HepG2 (cell line): ENCODE results near the gene H2AZ2. TPM values are rescaled to one million over a fixed set of nuclear protein-coding genes. Genes with fewer than 3 reads are reported as not detected.

Experiments used
- ATAC-seq: fragments of 200-7000 bp; cut with Tn5 transposase; 3 replicates; pipeline ENCODE4 v1.9.1; 2020; ENCODE audit warnings: mild to moderate bottlenecking, moderate library complexity
- BruUV-seq: library from RNA; stranded (reverse); fragments of 400-500 nt; replicated peaks from 2 replicates; lab custom pipeline; 2021; lab: Mats Ljungman, UMichigan
- CTCF ChIA-PET: fragments of 300-600 bp; formaldehyde crosslinking; extraction: SDS; loops from one replicate; lab custom pipeline; 2021; ENCODE audit warnings: low total read pairs, inconsistent platforms, low intra/inter-chr PET ratio; lab: Yijun Ruan, JAX
- POLR2A ChIA-PET: fragments of 350-600 bp; sonication (Branson Sonifier 250); formaldehyde crosslinking; loops from one replicate; lab custom pipeline; 2020; ENCODE audit warnings: antibody characterized with exemption, inconsistent platforms; lab: Yijun Ruan, JAX
- DNase-seq: peaks from one replicate; pipeline ENCODE4 v3.0.0-alpha.2; 2015; ENCODE audit warnings: low spot score
- FAIRE-seq: peaks from 3 replicates; lab custom pipeline; 2011; peaks lifted over from hg19 to GRCh38; lab: Jason Lieb, UNC
- H2AFZ ChIP-seq: one replicate; pipeline ENCODE4 v1.6.1; 2011; ENCODE audit warnings: low read length, inconsistent platforms
- H3K27ac ChIP-seq: fragments of 300-600 bp; 3 replicates; pipeline ENCODE4 v1.8.0; 2011; ENCODE audit warnings: mixed run types, mild to moderate bottlenecking, mixed read lengths, low read length, inconsistent platforms; ENCODE audit not compliant: insufficient read depth; ENCODE audit errors: extremely low read length
- H3K27me3 ChIP-seq, 2 experiments: fragments of 200-600 bp in 1 of 2; 2 replicates in 1 of 2; 3 replicates in 1 of 2; pipeline versions ENCODE4 v1.6.0 to v1.8.0; 2011; ENCODE audit warnings: low read length in 2 of 2, mild to moderate bottlenecking in 2 of 2, moderate library complexity in 2 of 2, inconsistent platforms in 1 of 2; ENCODE audit not compliant: insufficient read depth in 2 of 2, control insufficient read depth in 1 of 2
- H3K36me3 ChIP-seq, 2 experiments: fragments of 200-600 bp in 1 of 2; replicated peaks in 1 of 2; 2 replicates in 1 of 2; 3 replicates in 1 of 2; pipeline versions ENCODE4 v1.5.1 to v1.8.0; 2011; ENCODE audit warnings: low read length in 2 of 2, inconsistent platforms in 1 of 2; ENCODE audit not compliant: insufficient read depth in 2 of 2, control insufficient read depth in 1 of 2
- H3K4me1 ChIP-seq: 2 replicates; pipeline ENCODE4 v1.5.1; 2012; ENCODE audit warnings: low read length, inconsistent platforms; ENCODE audit not compliant: insufficient read depth
- H3K4me2 ChIP-seq: 2 replicates; pipeline ENCODE4 v1.6.0; 2011; ENCODE audit warnings: low read depth, low read length, inconsistent platforms
- H3K4me3 ChIP-seq, 3 experiments: fragments of 200-600 bp in 1 of 3; sonication (generic), shearing (Covaris generic) in 1 of 3; replicated peaks in 1 of 3; 2 replicates each; pipeline ENCODE4 v1.5.1; 2011 to 2016; ENCODE audit warnings: low read length in 3 of 3, inconsistent platforms in 2 of 3, low read depth in 2 of 3, mild to moderate bottlenecking in 2 of 3, control low read depth in 1 of 3, mixed read lengths in 1 of 3; ENCODE audit not compliant: insufficient read depth in 1 of 3
- H3K79me2 ChIP-seq: one replicate; pipeline ENCODE4 v1.6.1; 2011; ENCODE audit warnings: low read length, inconsistent platforms; ENCODE audit not compliant: insufficient read depth
- H3K9ac ChIP-seq: 2 replicates; pipeline ENCODE4 v1.6.0; 2011; ENCODE audit warnings: mild to moderate bottlenecking, low read depth, low read length, inconsistent platforms; ENCODE audit not compliant: insufficient read depth
- H3K9me3 ChIP-seq: 2 replicates; pipeline ENCODE4 v1.5.1; 2012; ENCODE audit warnings: mild to moderate bottlenecking, low read length
- H4K20me1 ChIP-seq: 2 replicates; pipeline ENCODE4 v1.6.0; 2011; ENCODE audit warnings: inconsistent platforms, mild to moderate bottlenecking, low read length, moderate library complexity; ENCODE audit not compliant: insufficient read depth
- HNF4G ChIP-seq, 2 experiments: sonication (generic) in 1 of 2; formaldehyde crosslinking in 1 of 2; IDR thresholded peaks; 2 replicates each; pipeline versions ENCODE4 v1.4.0 to v1.6.1; 2011 to 2020; ENCODE audit warnings: borderline replicate concordance in 2 of 2, low read depth in 2 of 2, mild to moderate bottlenecking in 2 of 2, low read length in 1 of 2, missing genetic modification reagents in 1 of 2, moderate library complexity in 1 of 2
- HOXA5 ChIP-seq: sonication (generic); formaldehyde crosslinking; IDR thresholded peaks from 2 replicates; pipeline ENCODE4 v1.4.0; 2020; ENCODE audit warnings: missing genetic modification reagents
- IKZF5 ChIP-seq: IDR thresholded peaks from 2 replicates; pipeline ENCODE4 v1.6.1; 2018; ENCODE audit warnings: missing genetic modification reagents, mild to moderate bottlenecking, missing compliant biosample characterization
- ZFP36 ChIP-seq: fragments of 150-350 bp; IDR thresholded peaks from 2 replicates; pipeline ENCODE4 v1.6.1; 2018; ENCODE audit warnings: borderline replicate concordance, low read length, low read depth; ENCODE audit not compliant: partially characterized antibody
- ZMYM4 ChIP-seq: sonication (generic); formaldehyde crosslinking; IDR thresholded peaks from 2 replicates; pipeline ENCODE4 v1.8.1; 2023; ENCODE audit warnings: mild to moderate bottlenecking, missing genetic modification reagents
- ZNF432 ChIP-seq: sonication (generic); formaldehyde crosslinking; IDR thresholded peaks from 2 replicates; pipeline ENCODE4 v1.5.0; 2020; ENCODE audit warnings: missing genetic modification reagents, mild to moderate bottlenecking, borderline replicate concordance
- ZNF441 ChIP-seq: sonication (generic); formaldehyde crosslinking; IDR thresholded peaks from 2 replicates; pipeline ENCODE4 v1.7.0; 2021; ENCODE audit warnings: missing genetic modification reagents, borderline replicate concordance
- ZNF552 ChIP-seq: sonication (generic); formaldehyde crosslinking; IDR thresholded peaks from 2 replicates; pipeline ENCODE4 v1.9.0; 2022; ENCODE audit warnings: missing genetic modification reagents, mild to moderate bottlenecking, borderline replicate concordance
- WGBS: methylation state at CpG from one replicate; pipeline ENCODE4 v1.1.6; 2017; ENCODE audit warnings: low lambda C conversion rate; 5-methylcytosine and 5-hydroxymethylcytosine counted together
- in situ Hi-C: cut with HindIII; loops from 2 replicates; pipeline ENCODE4 v1.10.0; 2017; ENCODE audit warnings: low pct_unique_long_range_greater_than_20kb; ENCODE audit not compliant: extremely low pct_ligation_motif_present
- intact Hi-C: fragments of 100-400 bp; cut with micrococcal nuclease; formaldehyde crosslinking; loops from one replicate; pipeline ENCODE4 v1.10.0; 2022; ENCODE audit not compliant: unreplicated experiment
- polyA plus RNA-seq, 8 experiments: library from polyadenylated mRNA; depleted of rRNA in 3 of 8; stranded (reverse) in 7 of 8; unstranded in 1 of 8; fragments of >200 nt; fragmentation: Illumina TruSeq in 4 of 8; extraction: Trizol in 4 of 8; gene quantifications; 2 replicates each; pipeline versions ENCODE4 v1.2.1 to v1.2.3, GENCODE V29; 2011 to 2016; ENCODE audit warnings: low read depth in 4 of 8, missing spikeins in 1 of 8, mixed read lengths in 1 of 8; ENCODE audit not compliant: insufficient read depth in 1 of 8
- total RNA-seq, 5 experiments: library from RNA; depleted of rRNA; stranded (reverse); fragments of >200 nt; fragmentation: Illumina TruSeq; extraction: Trizol; gene quantifications; 2 replicates each; pipeline ENCODE4 v1.2.3, GENCODE V29; 2016; ENCODE audit warnings: low read depth in 1 of 5
- TF ChIP-seq, protein P1 (sequence below): sonication (generic); formaldehyde crosslinking; IDR thresholded peaks from 2 replicates; pipeline ENCODE4 v1.8.0; 2022; ENCODE audit warnings: missing genetic modification reagents, mild to moderate bottlenecking, moderate library complexity, borderline replicate concordance

The H2AZ2 gene
- total and polyA plus RNA-seq, 2 of the 13 experiments (the other 11 are each of a cell fraction or from before 2014, with no cell fraction given), result 121 to 223 TPM

DNA sequence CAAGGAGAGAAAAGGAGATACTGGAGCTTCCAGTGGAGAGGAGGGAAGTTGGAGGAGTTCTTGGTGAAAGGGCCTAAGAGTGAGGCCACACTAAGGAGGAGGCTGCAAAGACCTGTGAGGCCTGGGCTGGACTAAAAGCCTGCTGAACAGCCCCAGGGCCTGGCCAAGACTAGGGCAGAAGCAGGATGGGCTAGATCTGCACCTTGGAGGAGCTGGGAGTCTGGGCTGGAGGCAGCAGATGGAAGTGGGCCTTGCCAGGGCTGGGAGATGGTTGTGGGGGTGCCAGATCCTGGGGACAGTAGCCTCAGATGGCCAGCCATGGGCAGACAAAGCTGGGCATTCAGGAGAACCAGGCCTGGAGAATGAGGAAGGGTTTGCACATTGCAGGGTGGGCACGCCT, 43.9 kb upstream of the H2AZ2 start:
- H3K27me3 ChIP-seq, result no peaks in the 10 kb centered on the region
- H4K20me1 ChIP-seq, result no peaks in the 10 kb centered on the region
- no peak overlapping the region for H2AFZ ChIP-seq
- peaks cover 24% of the 10 kb centered on the region for H3K4me1 ChIP-seq
- ATAC-seq (no peak), DNase-seq (no peak), FAIRE-seq (no peak)
- no peaks in the 10 kb centered on the region for H3K36me3 ChIP-seq
- whole genome bisulfite sequencing, result 22% methylated on average over 1 of the region's 1 CpG
- no peak overlapping the region for H3K4me2 ChIP-seq
- TF ChIP-seq HNF4G (IDR thresholded peaks at IDR 0.05; ENCODE audit: borderline replicate concordance, low read depth, low read length) (no peak), HNF4G (CRISPR knock-in tag; IDR thresholded peaks at IDR 0.05; ENCODE audit: borderline replicate concordance, low read depth) (no peak), ZNF552 (CRISPR knock-in tag) (no peak), ZMYM4 (CRISPR knock-in tag) (no peak), IKZF5 (no peak), HOXA5 (CRISPR knock-in tag) (no peak), ZNF441 (CRISPR knock-in tag) (no peak), ZFP36 (no peak)
- BruUV-seq, result no TSS peak
- H3K9me3 ChIP-seq, result no peaks in the 10 kb centered on the region
- no peak overlapping the region for H3K4me3 ChIP-seq
- ChIA-PET POLR2A (no interaction called here), CTCF (no interaction called here)
- no peaks in the 10 kb centered on the region for H3K79me2 ChIP-seq
- intact Hi-C loops (no loop called here), in situ Hi-C loops (no loop called here)
- no peak overlapping the region for H3K9ac ChIP-seq
- H3K27ac ChIP-seq, result no peak overlapping the region

DNA sequence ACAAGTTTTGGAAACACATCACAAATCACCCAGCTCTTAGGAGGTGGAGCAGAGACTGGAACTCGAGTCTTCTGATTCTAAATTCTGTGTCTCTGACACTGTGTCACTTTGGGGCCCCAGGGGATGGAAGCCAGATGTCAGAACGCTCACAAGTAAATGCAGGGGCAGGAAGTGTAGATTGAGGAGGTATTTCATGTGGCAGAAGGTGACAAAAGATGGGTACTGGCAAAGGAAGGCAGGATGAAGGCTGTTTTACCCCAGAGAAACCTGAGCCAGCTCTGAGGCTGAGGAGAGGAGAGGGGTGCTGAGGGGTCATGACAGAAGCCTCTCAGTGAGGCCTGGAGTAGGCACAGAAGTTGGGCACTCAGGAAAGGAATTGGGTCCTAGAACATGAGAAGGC, 43.5 kb upstream of the H2AZ2 start:
- Histone ChIP-seq H3K79me2 (no peaks in the 10 kb centered on the region), H3K27ac (no peak overlapping the region), H3K9ac (no peak overlapping the region), H3K9me3 (no peaks in the 10 kb centered on the region), H3K4me1 (peaks cover 28% of the 10 kb centered on the region), H3K4me3 (no peak overlapping the region), H3K36me3 (no peaks in the 10 kb centered on the region), H2AFZ (no peak overlapping the region), H3K27me3 (no peaks in the 10 kb centered on the region), H4K20me1 (no peaks in the 10 kb centered on the region), H3K4me2 (no peak overlapping the region)
- TF ChIP-seq, protein P1, sequence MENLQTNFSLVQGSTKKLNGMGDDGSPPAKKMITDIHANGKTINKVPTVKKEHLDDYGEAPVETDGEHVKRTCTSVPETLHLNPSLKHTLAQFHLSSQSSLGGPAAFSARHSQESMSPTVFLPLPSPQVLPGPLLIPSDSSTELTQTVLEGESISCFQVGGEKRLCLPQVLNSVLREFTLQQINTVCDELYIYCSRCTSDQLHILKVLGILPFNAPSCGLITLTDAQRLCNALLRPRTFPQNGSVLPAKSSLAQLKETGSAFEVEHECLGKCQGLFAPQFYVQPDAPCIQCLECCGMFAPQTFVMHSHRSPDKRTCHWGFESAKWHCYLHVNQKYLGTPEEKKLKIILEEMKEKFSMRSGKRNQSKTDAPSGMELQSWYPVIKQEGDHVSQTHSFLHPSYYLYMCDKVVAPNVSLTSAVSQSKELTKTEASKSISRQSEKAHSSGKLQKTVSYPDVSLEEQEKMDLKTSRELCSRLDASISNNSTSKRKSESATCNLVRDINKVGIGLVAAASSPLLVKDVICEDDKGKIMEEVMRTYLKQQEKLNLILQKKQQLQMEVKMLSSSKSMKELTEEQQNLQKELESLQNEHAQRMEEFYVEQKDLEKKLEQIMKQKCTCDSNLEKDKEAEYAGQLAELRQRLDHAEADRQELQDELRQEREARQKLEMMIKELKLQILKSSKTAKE (CRISPR knock-in tag), result no peak
- TF ChIP-seq ZNF432 (CRISPR knock-in tag), result no peak
- in situ Hi-C loops, result no loop called here
- ChIA-PET POLR2A (no interaction called here), CTCF (no interaction called here)
- DNase-seq, result no peak
- no peak for ATAC-seq
- intact Hi-C loops, result no loop called here
- no TSS peak for BruUV-seq
- 0% methylated on average over 2 of the region's 2 CpGs for WGBS
- no peak for FAIRE-seq
